ENCODE measurements around the gene KIF16B.

DNA sequence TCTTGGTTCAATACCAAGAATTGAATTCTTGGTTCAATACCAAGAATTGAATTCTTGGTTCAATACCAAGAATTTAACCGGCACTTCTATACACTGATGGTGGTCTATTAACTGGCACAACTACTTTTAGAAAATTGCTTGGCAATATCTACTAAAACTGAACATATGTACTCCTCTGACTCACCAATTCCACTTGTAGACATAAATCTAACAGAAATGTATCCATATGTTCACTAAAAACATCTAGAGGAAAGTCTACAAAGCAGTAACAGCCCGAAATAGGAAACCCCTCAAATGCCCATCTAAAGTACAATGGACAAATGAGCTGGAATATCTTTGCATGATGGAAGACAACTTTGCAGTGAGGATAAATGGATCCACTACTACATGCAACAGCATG is 71.9 kb downstream of the KIF16B start:
- TF ChIP-seq, protein P1, sequence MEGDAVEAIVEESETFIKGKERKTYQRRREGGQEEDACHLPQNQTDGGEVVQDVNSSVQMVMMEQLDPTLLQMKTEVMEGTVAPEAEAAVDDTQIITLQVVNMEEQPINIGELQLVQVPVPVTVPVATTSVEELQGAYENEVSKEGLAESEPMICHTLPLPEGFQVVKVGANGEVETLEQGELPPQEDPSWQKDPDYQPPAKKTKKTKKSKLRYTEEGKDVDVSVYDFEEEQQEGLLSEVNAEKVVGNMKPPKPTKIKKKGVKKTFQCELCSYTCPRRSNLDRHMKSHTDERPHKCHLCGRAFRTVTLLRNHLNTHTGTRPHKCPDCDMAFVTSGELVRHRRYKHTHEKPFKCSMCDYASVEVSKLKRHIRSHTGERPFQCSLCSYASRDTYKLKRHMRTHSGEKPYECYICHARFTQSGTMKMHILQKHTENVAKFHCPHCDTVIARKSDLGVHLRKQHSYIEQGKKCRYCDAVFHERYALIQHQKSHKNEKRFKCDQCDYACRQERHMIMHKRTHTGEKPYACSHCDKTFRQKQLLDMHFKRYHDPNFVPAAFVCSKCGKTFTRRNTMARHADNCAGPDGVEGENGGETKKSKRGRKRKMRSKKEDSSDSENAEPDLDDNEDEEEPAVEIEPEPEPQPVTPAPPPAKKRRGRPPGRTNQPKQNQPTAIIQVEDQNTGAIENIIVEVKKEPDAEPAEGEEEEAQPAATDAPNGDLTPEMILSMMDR (IDR thresholded peaks at IDR 0.05) = no peak
- TF ChIP-seq TCF7L2 (IDR thresholded peaks at IDR 0.05; ENCODE audit: low read depth, low read length) = no peak
- TF ChIP-seq POLR2AphosphoS5 (IDR thresholded peaks at IDR 0.05; ENCODE audit: low read depth, low read length) = no peak
- TF ChIP-seq, protein P2, sequence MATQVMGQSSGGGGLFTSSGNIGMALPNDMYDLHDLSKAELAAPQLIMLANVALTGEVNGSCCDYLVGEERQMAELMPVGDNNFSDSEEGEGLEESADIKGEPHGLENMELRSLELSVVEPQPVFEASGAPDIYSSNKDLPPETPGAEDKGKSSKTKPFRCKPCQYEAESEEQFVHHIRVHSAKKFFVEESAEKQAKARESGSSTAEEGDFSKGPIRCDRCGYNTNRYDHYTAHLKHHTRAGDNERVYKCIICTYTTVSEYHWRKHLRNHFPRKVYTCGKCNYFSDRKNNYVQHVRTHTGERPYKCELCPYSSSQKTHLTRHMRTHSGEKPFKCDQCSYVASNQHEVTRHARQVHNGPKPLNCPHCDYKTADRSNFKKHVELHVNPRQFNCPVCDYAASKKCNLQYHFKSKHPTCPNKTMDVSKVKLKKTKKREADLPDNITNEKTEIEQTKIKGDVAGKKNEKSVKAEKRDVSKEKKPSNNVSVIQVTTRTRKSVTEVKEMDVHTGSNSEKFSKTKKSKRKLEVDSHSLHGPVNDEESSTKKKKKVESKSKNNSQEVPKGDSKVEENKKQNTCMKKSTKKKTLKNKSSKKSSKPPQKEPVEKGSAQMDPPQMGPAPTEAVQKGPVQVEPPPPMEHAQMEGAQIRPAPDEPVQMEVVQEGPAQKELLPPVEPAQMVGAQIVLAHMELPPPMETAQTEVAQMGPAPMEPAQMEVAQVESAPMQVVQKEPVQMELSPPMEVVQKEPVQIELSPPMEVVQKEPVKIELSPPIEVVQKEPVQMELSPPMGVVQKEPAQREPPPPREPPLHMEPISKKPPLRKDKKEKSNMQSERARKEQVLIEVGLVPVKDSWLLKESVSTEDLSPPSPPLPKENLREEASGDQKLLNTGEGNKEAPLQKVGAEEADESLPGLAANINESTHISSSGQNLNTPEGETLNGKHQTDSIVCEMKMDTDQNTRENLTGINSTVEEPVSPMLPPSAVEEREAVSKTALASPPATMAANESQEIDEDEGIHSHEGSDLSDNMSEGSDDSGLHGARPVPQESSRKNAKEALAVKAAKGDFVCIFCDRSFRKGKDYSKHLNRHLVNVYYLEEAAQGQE (IDR thresholded peaks at IDR 0.05; ENCODE audit: insufficient read depth in 1 of 2, low read depth in 2 of 2, low read length in 1 of 2) = no peak
